HG03025 (cell line): Measurements from ENCODE around the gene PPP1R12B.
A peak's percentile ranks its signal among the peaks of the same experiment; 100 is the strongest.
"Not testable (repeated sequence)": the region's sequence is repeated elsewhere in the genome, so short reads cannot be mapped to it uniquely, and the experiment has no call there.

Source experiments
- ATAC-seq: cut with Tn5 transposase; IDR thresholded peaks from one replicate; pipeline ENCODE4 v1.9.1; 2021; ENCODE audit warnings: mild to moderate bottlenecking, moderate library complexity; ENCODE audit not compliant: unreplicated experiment, low FRiP score

The PPP1R12B gene

GRCh38 chr1:202623476-202623875 is 275.0 kb downstream of the PPP1R12B start:
- ATAC-seq, result not testable (repeated sequence)

GRCh38 chr1:202624088-202624780 is 275.7 kb downstream of the PPP1R12B start:
- ATAC-seq, result no peak

GRCh38 chr1:202624781-202625108 is 276.2 kb downstream of the PPP1R12B start:
- ATAC-seq, result no peak

GRCh38 chr1:202625416-202626360 is 277.2 kb downstream of the PPP1R12B start:
- no peak for ATAC-seq

- not testable (repeated sequence) for ATAC-seq
Observed at GRCh38 chr1:202627036-202627435, 278.5 kb downstream of the PPP1R12B start.

- ATAC-seq, result no peak
Observed at GRCh38 chr1:202627841-202628565, 279.5 kb downstream of the PPP1R12B start.

- ATAC-seq, result no peak
Observed at GRCh38 chr1:202628646-202629215, 280.2 kb downstream of the PPP1R12B start.

GRCh38 chr1:202629257-202629811 is 280.8 kb downstream of the PPP1R12B start:
- peak; percentile 69 for ATAC-seq

- not testable (repeated sequence) for ATAC-seq
Observed at GRCh38 chr1:202630096-202630495, 281.6 kb downstream of the PPP1R12B start.

GRCh38 chr1:202630541-202630940 is 282.0 kb downstream of the PPP1R12B start:
- no peak for ATAC-seq

- no peak for ATAC-seq
Observed at GRCh38 chr1:202631076-202631923, 282.8 kb downstream of the PPP1R12B start.

- ATAC-seq, result no peak
Observed at GRCh38 chr1:202632241-202632640, 283.7 kb downstream of the PPP1R12B start.

GRCh38 chr1:202636171-202636570 is 287.7 kb downstream of the PPP1R12B start:
- not testable (repeated sequence) for ATAC-seq

- not testable (repeated sequence) for ATAC-seq
Observed at GRCh38 chr1:202637321-202638018, 289.0 kb downstream of the PPP1R12B start.

- ATAC-seq, result no peak
Observed at GRCh38 chr1:202638019-202638700, 289.7 kb downstream of the PPP1R12B start.

- ATAC-seq, result not testable (repeated sequence)
Observed at GRCh38 chr1:202638701-202639305, 290.3 kb downstream of the PPP1R12B start.

- no peak for ATAC-seq
Observed at GRCh38 chr1:202639500-202639899, 291.0 kb downstream of the PPP1R12B start.

- ATAC-seq, result no peak
Observed at GRCh38 chr1:202642212-202642611, 293.7 kb downstream of the PPP1R12B start.
